WTC11 (cell line): ENCODE measurements around the gene A4GNT. TPM values are rescaled to one million over a fixed set of nuclear protein-coding genes. Genes with fewer than 3 reads are reported as not detected.

ENCODE experiments used
- CBFB ChIP-seq: sonication (generic); formaldehyde crosslinking; IDR thresholded peaks from 2 replicates; pipeline ENCODE4 v1.8.1; 2022; ENCODE audit warnings: mild to moderate bottlenecking, low read depth, missing genetic modification reagents
- CREB1 ChIP-seq: sonication (generic); formaldehyde crosslinking; IDR thresholded peaks from 2 replicates; pipeline ENCODE4 v1.8.0; 2023; ENCODE audit warnings: mild to moderate bottlenecking, missing genetic modification reagents
- ELF4 ChIP-seq: sonication (generic); formaldehyde crosslinking; IDR thresholded peaks from 2 replicates; pipeline ENCODE4 v1.8.1; 2022; ENCODE audit warnings: low read depth, mild to moderate bottlenecking, moderate library complexity, missing genetic modification reagents
- ETV6 ChIP-seq: sonication (generic); formaldehyde crosslinking; IDR thresholded peaks from 2 replicates; pipeline ENCODE4 v1.8.1; 2022; ENCODE audit warnings: mild to moderate bottlenecking, missing genetic modification reagents
- FOXK1 ChIP-seq: sonication (generic); formaldehyde crosslinking; IDR thresholded peaks from 2 replicates; pipeline ENCODE4 v1.8.0; 2022; ENCODE audit warnings: mild to moderate bottlenecking, moderate library complexity, missing genetic modification reagents
- GTF2I ChIP-seq: fragments of 250-450 bp; sonication (Bioruptor Pico); conservative IDR thresholded peaks from 2 replicates; pipeline ENCODE4 v1.4.0; 2021; ENCODE audit warnings: mild to moderate bottlenecking
- HMGXB4 ChIP-seq: sonication (generic); formaldehyde crosslinking; IDR thresholded peaks from 2 replicates; pipeline ENCODE4 v1.8.1; 2023; ENCODE audit warnings: mild to moderate bottlenecking, moderate library complexity, missing genetic modification reagents
- NR3C1 ChIP-seq: sonication (generic); formaldehyde crosslinking; conservative IDR thresholded peaks from 2 replicates; pipeline ENCODE4 v1.8.1; 2023; ENCODE audit warnings: low read depth, mild to moderate bottlenecking, missing genetic modification reagents
- SMAD3 ChIP-seq: sonication (generic); formaldehyde crosslinking; IDR thresholded peaks from 2 replicates; pipeline ENCODE4 v1.8.0; 2022; ENCODE audit warnings: missing genetic modification reagents, mild to moderate bottlenecking, borderline replicate concordance
- SP1 ChIP-seq: sonication (generic); formaldehyde crosslinking; conservative IDR thresholded peaks from 2 replicates; pipeline ENCODE4 v1.8.1; 2022; ENCODE audit warnings: missing genetic modification reagents
- TEAD1 ChIP-seq: sonication (generic); formaldehyde crosslinking; IDR thresholded peaks from 2 replicates; pipeline ENCODE4 v1.8.0; 2022; ENCODE audit warnings: mild to moderate bottlenecking, missing genetic modification reagents
- USF1 ChIP-seq: sonication (generic); formaldehyde crosslinking; IDR thresholded peaks from 2 replicates; pipeline ENCODE4 v1.8.0; 2022; ENCODE audit warnings: mild to moderate bottlenecking, missing genetic modification reagents
- ZNF138 ChIP-seq: sonication (generic); formaldehyde crosslinking; conservative IDR thresholded peaks from 2 replicates; pipeline ENCODE4 v1.8.1; 2022; ENCODE audit warnings: mild to moderate bottlenecking, moderate library complexity, missing genetic modification reagents
- ZNF416 ChIP-seq: fragments of 250-450 bp; sonication (Bioruptor Pico); IDR thresholded peaks from 2 replicates; pipeline ENCODE4 v1.9.0; 2021; ENCODE audit warnings: mild to moderate bottlenecking, inconsistent platforms
- total RNA-seq: library from RNA; stranded (reverse); gene quantifications from 3 replicates; pipeline ENCODE4 v1.2.3, GENCODE V29; 2021
- TF ChIP-seq, protein P1 (sequence below): sonication (generic); formaldehyde crosslinking; IDR thresholded peaks from 2 replicates; pipeline ENCODE4 v1.8.1; 2023; ENCODE audit warnings: mild to moderate bottlenecking, missing genetic modification reagents, borderline replicate concordance
- TF ChIP-seq, protein P2 (sequence below): sonication (generic); formaldehyde crosslinking; IDR thresholded peaks from 2 replicates; pipeline ENCODE4 v1.8.1; 2023; ENCODE audit warnings: mild to moderate bottlenecking, missing genetic modification reagents
- TF ChIP-seq, protein P3 (sequence below): sonication (generic); formaldehyde crosslinking; IDR thresholded peaks from 2 replicates; pipeline ENCODE4 v1.8.0; 2023; ENCODE audit warnings: missing genetic modification reagents, mild to moderate bottlenecking, borderline replicate concordance
- TF ChIP-seq, protein P4 (sequence below): sonication (generic); formaldehyde crosslinking; IDR thresholded peaks from 2 replicates; pipeline ENCODE4 v1.8.1; 2022; ENCODE audit warnings: missing genetic modification reagents, borderline replicate concordance
- TF ChIP-seq, protein P5 (sequence below): fragments of 200-600 bp; IDR thresholded peaks from 2 replicates; pipeline ENCODE4 v1.8.0; 2022; ENCODE audit warnings: antibody characterized with exemption
- TF ChIP-seq, protein P6 (sequence below): sonication (generic); formaldehyde crosslinking; IDR thresholded peaks from 2 replicates; pipeline ENCODE4 v1.8.1; 2023; ENCODE audit warnings: mild to moderate bottlenecking, missing genetic modification reagents, moderate library complexity

Gene A4GNT
- total RNA-seq, 1 experiment from 2014 or later = not detected

DNA sequence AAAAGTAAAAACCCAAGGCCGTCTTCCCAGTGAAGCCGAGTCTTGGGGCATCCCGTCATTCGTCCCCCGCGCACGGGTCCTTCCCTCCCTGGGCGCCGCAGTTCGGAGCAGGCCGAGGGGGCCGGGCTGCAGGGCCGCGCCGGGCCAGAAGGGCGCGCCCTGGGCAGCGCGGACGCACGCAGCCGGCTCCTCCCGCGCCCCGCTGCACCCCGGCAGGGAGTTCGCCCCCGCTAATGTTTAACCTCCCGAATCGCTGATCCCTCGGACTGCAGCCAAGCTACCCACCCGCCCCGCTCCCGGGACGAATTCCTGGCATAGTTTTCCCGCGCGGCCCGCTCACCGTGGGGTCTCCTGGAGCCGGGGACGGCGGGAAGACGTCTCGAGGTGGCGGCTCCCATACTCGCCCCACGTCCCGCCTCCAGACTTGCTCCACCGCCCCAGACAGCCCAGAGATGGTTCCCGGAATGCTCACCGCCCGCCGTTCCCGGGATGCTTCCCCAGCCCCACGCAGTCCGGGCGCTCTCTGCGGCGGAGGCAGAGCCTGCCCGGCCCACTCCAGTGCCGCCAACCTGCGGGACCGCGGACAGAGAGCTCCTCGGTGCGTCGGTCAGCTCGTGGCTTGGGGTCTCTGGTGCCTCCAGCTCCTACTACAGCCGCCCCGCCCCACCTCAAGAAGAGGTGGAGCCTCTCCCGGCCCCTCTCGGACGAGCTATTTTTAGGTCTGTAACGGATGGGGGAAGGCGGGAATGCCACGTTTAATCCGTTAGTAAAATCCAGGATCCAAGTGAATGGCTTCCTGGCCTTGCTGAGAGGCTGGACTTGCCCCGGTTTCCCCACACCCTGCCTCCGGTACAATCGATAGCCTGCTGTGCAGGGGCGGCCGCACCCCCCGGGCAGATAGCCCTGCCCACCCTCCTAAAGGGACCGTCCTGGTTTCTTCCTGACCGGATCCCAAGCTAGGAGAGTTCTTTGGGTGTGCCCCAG lies 16.9 kb downstream of the A4GNT start, which contains the start of gene DZIP1L (continued):
- TF ChIP-seq, protein P1, sequence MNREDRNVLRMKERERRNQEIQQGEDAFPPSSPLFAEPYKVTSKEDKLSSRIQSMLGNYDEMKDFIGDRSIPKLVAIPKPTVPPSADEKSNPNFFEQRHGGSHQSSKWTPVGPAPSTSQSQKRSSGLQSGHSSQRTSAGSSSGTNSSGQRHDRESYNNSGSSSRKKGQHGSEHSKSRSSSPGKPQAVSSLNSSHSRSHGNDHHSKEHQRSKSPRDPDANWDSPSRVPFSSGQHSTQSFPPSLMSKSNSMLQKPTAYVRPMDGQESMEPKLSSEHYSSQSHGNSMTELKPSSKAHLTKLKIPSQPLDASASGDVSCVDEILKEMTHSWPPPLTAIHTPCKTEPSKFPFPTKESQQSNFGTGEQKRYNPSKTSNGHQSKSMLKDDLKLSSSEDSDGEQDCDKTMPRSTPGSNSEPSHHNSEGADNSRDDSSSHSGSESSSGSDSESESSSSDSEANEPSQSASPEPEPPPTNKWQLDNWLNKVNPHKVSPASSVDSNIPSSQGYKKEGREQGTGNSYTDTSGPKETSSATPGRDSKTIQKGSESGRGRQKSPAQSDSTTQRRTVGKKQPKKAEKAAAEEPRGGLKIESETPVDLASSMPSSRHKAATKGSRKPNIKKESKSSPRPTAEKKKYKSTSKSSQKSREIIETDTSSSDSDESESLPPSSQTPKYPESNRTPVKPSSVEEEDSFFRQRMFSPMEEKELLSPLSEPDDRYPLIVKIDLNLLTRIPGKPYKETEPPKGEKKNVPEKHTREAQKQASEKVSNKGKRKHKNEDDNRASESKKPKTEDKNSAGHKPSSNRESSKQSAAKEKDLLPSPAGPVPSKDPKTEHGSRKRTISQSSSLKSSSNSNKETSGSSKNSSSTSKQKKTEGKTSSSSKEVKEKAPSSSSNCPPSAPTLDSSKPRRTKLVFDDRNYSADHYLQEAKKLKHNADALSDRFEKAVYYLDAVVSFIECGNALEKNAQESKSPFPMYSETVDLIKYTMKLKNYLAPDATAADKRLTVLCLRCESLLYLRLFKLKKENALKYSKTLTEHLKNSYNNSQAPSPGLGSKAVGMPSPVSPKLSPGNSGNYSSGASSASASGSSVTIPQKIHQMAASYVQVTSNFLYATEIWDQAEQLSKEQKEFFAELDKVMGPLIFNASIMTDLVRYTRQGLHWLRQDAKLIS (CRISPR knock-in tag) = no peak
- peak; percentile 84 for TF ChIP-seq HMGXB4 (CRISPR knock-in tag)
- no peak for TF ChIP-seq ZNF416 (CRISPR knock-in tag)
- TF ChIP-seq GTF2I (CRISPR knock-in tag) = no peak
- TF ChIP-seq, protein P2, sequence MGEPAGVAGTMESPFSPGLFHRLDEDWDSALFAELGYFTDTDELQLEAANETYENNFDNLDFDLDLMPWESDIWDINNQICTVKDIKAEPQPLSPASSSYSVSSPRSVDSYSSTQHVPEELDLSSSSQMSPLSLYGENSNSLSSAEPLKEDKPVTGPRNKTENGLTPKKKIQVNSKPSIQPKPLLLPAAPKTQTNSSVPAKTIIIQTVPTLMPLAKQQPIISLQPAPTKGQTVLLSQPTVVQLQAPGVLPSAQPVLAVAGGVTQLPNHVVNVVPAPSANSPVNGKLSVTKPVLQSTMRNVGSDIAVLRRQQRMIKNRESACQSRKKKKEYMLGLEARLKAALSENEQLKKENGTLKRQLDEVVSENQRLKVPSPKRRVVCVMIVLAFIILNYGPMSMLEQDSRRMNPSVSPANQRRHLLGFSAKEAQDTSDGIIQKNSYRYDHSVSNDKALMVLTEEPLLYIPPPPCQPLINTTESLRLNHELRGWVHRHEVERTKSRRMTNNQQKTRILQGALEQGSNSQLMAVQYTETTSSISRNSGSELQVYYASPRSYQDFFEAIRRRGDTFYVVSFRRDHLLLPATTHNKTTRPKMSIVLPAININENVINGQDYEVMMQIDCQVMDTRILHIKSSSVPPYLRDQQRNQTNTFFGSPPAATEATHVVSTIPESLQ (CRISPR knock-in tag) = no peak
- no peak for TF ChIP-seq ELF4 (CRISPR knock-in tag)
- no peak for TF ChIP-seq TEAD1
- no peak for TF ChIP-seq CREB1
- no peak; the same call in 1 of the 2 replicates for TF ChIP-seq NR3C1
- TF ChIP-seq, protein P3, sequence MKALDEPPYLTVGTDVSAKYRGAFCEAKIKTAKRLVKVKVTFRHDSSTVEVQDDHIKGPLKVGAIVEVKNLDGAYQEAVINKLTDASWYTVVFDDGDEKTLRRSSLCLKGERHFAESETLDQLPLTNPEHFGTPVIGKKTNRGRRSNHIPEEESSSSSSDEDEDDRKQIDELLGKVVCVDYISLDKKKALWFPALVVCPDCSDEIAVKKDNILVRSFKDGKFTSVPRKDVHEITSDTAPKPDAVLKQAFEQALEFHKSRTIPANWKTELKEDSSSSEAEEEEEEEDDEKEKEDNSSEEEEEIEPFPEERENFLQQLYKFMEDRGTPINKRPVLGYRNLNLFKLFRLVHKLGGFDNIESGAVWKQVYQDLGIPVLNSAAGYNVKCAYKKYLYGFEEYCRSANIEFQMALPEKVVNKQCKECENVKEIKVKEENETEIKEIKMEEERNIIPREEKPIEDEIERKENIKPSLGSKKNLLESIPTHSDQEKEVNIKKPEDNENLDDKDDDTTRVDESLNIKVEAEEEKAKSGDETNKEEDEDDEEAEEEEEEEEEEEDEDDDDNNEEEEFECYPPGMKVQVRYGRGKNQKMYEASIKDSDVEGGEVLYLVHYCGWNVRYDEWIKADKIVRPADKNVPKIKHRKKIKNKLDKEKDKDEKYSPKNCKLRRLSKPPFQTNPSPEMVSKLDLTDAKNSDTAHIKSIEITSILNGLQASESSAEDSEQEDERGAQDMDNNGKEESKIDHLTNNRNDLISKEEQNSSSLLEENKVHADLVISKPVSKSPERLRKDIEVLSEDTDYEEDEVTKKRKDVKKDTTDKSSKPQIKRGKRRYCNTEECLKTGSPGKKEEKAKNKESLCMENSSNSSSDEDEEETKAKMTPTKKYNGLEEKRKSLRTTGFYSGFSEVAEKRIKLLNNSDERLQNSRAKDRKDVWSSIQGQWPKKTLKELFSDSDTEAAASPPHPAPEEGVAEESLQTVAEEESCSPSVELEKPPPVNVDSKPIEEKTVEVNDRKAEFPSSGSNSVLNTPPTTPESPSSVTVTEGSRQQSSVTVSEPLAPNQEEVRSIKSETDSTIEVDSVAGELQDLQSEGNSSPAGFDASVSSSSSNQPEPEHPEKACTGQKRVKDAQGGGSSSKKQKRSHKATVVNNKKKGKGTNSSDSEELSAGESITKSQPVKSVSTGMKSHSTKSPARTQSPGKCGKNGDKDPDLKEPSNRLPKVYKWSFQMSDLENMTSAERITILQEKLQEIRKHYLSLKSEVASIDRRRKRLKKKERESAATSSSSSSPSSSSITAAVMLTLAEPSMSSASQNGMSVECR (CRISPR knock-in tag) = peak; percentile 52; the same call in 1 of the 2 replicates
- no peak for TF ChIP-seq USF1
- TF ChIP-seq FOXK1 (CRISPR knock-in tag) = peak; percentile 32; the same call in 1 of the 2 replicates
- peak; percentile 54; the same call in 1 of the 2 replicates for TF ChIP-seq ETV6
- TF ChIP-seq, protein P4, sequence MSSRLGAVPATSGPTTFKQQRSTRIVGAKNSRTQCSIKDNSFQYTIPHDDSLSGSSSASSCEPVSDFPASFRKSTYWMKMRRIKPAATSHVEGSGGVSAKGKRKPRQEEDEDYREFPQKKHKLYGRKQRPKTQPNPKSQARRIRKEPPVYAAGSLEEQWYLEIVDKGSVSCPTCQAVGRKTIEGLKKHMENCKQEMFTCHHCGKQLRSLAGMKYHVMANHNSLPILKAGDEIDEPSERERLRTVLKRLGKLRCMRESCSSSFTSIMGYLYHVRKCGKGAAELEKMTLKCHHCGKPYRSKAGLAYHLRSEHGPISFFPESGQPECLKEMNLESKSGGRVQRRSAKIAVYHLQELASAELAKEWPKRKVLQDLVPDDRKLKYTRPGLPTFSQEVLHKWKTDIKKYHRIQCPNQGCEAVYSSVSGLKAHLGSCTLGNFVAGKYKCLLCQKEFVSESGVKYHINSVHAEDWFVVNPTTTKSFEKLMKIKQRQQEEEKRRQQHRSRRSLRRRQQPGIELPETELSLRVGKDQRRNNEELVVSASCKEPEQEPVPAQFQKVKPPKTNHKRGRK = no peak
- peak; percentile 58 for TF ChIP-seq SP1
- no peak for TF ChIP-seq SMAD3 (CRISPR knock-in tag)
- TF ChIP-seq, protein P5, sequence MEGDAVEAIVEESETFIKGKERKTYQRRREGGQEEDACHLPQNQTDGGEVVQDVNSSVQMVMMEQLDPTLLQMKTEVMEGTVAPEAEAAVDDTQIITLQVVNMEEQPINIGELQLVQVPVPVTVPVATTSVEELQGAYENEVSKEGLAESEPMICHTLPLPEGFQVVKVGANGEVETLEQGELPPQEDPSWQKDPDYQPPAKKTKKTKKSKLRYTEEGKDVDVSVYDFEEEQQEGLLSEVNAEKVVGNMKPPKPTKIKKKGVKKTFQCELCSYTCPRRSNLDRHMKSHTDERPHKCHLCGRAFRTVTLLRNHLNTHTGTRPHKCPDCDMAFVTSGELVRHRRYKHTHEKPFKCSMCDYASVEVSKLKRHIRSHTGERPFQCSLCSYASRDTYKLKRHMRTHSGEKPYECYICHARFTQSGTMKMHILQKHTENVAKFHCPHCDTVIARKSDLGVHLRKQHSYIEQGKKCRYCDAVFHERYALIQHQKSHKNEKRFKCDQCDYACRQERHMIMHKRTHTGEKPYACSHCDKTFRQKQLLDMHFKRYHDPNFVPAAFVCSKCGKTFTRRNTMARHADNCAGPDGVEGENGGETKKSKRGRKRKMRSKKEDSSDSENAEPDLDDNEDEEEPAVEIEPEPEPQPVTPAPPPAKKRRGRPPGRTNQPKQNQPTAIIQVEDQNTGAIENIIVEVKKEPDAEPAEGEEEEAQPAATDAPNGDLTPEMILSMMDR = peak; percentile 21; the same call in 1 of the 2 replicates
- no peak for TF ChIP-seq ZNF138 (CRISPR knock-in tag)
- no peak for TF ChIP-seq CBFB (CRISPR knock-in tag)
- TF ChIP-seq, protein P6, sequence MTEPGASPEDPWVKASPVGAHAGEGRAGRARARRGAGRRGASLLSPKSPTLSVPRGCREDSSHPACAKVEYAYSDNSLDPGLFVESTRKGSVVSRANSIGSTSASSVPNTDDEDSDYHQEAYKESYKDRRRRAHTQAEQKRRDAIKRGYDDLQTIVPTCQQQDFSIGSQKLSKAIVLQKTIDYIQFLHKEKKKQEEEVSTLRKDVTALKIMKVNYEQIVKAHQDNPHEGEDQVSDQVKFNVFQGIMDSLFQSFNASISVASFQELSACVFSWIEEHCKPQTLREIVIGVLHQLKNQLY (CRISPR knock-in tag) = no peak
